Liver (tissue), 3 donors: Measurements from ENCODE around the gene NEK1.

Experiments used
- ATF3 ChIP-seq: IDR thresholded peaks from 2 replicates; pipeline ENCODE4 v1.6.1; 2016; ENCODE audit warnings: antibody characterized with exemption
- CTCF ChIP-seq: fragments of 150-350 bp; IDR thresholded peaks from 2 replicates; pipeline ENCODE4 v1.5.1; 2017; ENCODE audit warnings: improper control_type of control experiment, low read depth, low read length; ENCODE audit not compliant: missing input control
- EGR1 ChIP-seq, 2 donors: IDR thresholded peaks; 2 replicates each; pipeline ENCODE4 v1.6.1; 2016 to 2018; ENCODE audit warnings: antibody characterized with exemption in 2 of 2, low read depth in 2 of 2
- FOXA1 ChIP-seq: IDR thresholded peaks from 2 replicates; pipeline ENCODE4 v1.6.1; 2016; ENCODE audit warnings: antibody characterized with exemption
- MAX ChIP-seq: IDR thresholded peaks from 2 replicates; pipeline ENCODE4 v1.6.1; 2016; ENCODE audit warnings: antibody characterized with exemption
- RAD21 ChIP-seq, 2 donors: IDR thresholded peaks; 2 replicates each; pipeline ENCODE4 v1.6.1; 2016; ENCODE audit warnings: antibody characterized with exemption in 2 of 2, mild to moderate bottlenecking in 2 of 2
- REST ChIP-seq: IDR thresholded peaks from 2 replicates; pipeline ENCODE4 v1.6.1; 2016; ENCODE audit warnings: antibody characterized with exemption, mild to moderate bottlenecking
- SP1 ChIP-seq: IDR thresholded peaks from 2 replicates; pipeline ENCODE4 v1.6.1; 2018; ENCODE audit warnings: antibody characterized with exemption, mild to moderate bottlenecking
- TAF1 ChIP-seq: conservative IDR thresholded peaks from 2 replicates; pipeline ENCODE4 v1.6.1; 2016; ENCODE audit warnings: antibody characterized with exemption, mild to moderate bottlenecking
- ZBTB33 ChIP-seq: IDR thresholded peaks from 2 replicates; pipeline ENCODE4 v1.6.1; 2016; ENCODE audit warnings: antibody characterized with exemption
- donor health status: healthy.
- donor health status: healthy.

GRCh38 chr4:169523796-169524195, 88.6 kb downstream of the NEK1 start:
- TF ChIP-seq CTCF, result no peak
- no peak for TF ChIP-seq REST
- no peak for TF ChIP-seq ZBTB33
- no peak for TF ChIP-seq ATF3
- TF ChIP-seq RAD21 (IDR thresholded peaks at IDR 0.05), result no peak
- no peak for TF ChIP-seq FOXA1
- no peak for TF ChIP-seq EGR1 (IDR thresholded peaks at IDR 0.05; ENCODE audit: low read depth in 2 of 2)
- TF ChIP-seq MAX, result no peak
- TF ChIP-seq TAF1, result no peak
- no peak for TF ChIP-seq SP1
